OCI-LY1 (cell line): ENCODE data around the gene LEKR1.

Experiments
- H2AFZ ChIP-seq: fragments of 200-600 bp; sonication (generic), shearing (Covaris generic); 2 replicates; pipeline ENCODE4 v1.6.0; 2014; ENCODE audit warnings: antibody characterized with exemption, mild to moderate bottlenecking, low read length
- H3F3A ChIP-seq: fragments of 200-600 bp; sonication (generic), shearing (Covaris generic); 2 replicates; pipeline ENCODE4 v1.6.0; 2014; ENCODE audit warnings: mild to moderate bottlenecking, antibody characterized with exemption, low read length, moderate library complexity; ENCODE audit not compliant: insufficient read depth
- H3K27ac ChIP-seq: fragments of 200-600 bp; sonication (generic); 2 replicates; pipeline ENCODE4 v1.5.1; 2014; ENCODE audit warnings: low read length, mixed run types, mild to moderate bottlenecking, low read depth; ENCODE audit not compliant: poor library complexity, severe bottlenecking
- H3K27me3 ChIP-seq: fragments of 200-600 bp; sonication (generic); 2 replicates; pipeline ENCODE4 v1.6.0; 2014; ENCODE audit warnings: antibody characterized with exemption, mild to moderate bottlenecking, low read length, moderate library complexity; ENCODE audit not compliant: insufficient read depth
- H3K36me3 ChIP-seq: fragments of 200-600 bp; sonication (generic); 2 replicates; pipeline ENCODE4 v1.6.1; 2014; ENCODE audit warnings: mild to moderate bottlenecking, antibody characterized with exemption, low read length, moderate library complexity, mixed read lengths; ENCODE audit not compliant: insufficient read depth
- H3K4me1 ChIP-seq: fragments of 200-600 bp; sonication (generic); 2 replicates; pipeline ENCODE4 v1.5.1; 2014; ENCODE audit warnings: mild to moderate bottlenecking, low read length, moderate library complexity; ENCODE audit not compliant: insufficient read depth, severe bottlenecking
- H3K4me2 ChIP-seq: fragments of 200-600 bp; sonication (generic), shearing (Covaris generic); 2 replicates; pipeline ENCODE4 v1.6.1; 2014; ENCODE audit warnings: low read length
- H3K4me3 ChIP-seq: fragments of 200-600 bp; sonication (generic); 2 replicates; pipeline ENCODE4 v1.5.1; 2014; ENCODE audit warnings: low read length, low read depth, mild to moderate bottlenecking, mixed read lengths; ENCODE audit not compliant: poor library complexity, severe bottlenecking
- H3K79me2 ChIP-seq: fragments of 200-600 bp; shearing (Covaris generic); 2 replicates; pipeline ENCODE4 v1.6.1; 2016; ENCODE audit warnings: mixed run types, low read length, mixed read lengths; ENCODE audit not compliant: insufficient read depth
- H3K9ac ChIP-seq: fragments of 200-600 bp; sonication (generic), shearing (Covaris generic); 2 replicates; pipeline ENCODE4 v1.6.1; 2014; ENCODE audit warnings: mild to moderate bottlenecking, low read length, mixed read lengths
- H3K9me2 ChIP-seq: fragments of 200-600 bp; sonication (generic), shearing (Covaris generic); 2 replicates; pipeline ENCODE4 v1.6.1; 2014; ENCODE audit warnings: low read depth, mild to moderate bottlenecking, low read length, mixed read lengths
- H3K9me3 ChIP-seq: fragments of 200-600 bp; shearing (Covaris generic); 2 replicates; pipeline ENCODE4 v1.6.1; 2014; ENCODE audit warnings: low read length, mixed read lengths
- H4K20me1 ChIP-seq: fragments of 200-600 bp; sonication (generic), shearing (Covaris generic); 2 replicates; pipeline ENCODE4 v1.6.0; 2016; ENCODE audit warnings: mild to moderate bottlenecking, low read length; ENCODE audit not compliant: insufficient read depth
- CTCF ChIP-seq: fragments of 200-600 bp; sonication (generic), shearing (Covaris generic); IDR thresholded peaks from 2 replicates; pipeline ENCODE4 v1.5.1; 2017; ENCODE audit warnings: mild to moderate bottlenecking, antibody characterized with exemption, low read length, moderate library complexity, mixed read lengths
- EZH2 ChIP-seq: fragments of 200-600 bp; sonication (generic), shearing (Covaris generic); IDR thresholded peaks from 2 replicates; pipeline ENCODE4 v1.8.0; 2017; ENCODE audit warnings: borderline replicate concordance, mixed run types, mild to moderate bottlenecking, antibody characterized with exemption, low read length, moderate library complexity, mixed read lengths

LEKR1 gene

GRCh38 chr3:157045238-157045850 lies 219.2 kb downstream of the LEKR1 start:
- Histone ChIP-seq H3K9ac (no peak overlapping the region), H3K27ac (no peak overlapping the region), H3K4me3 (no peak overlapping the region), H3K4me2 (no peak overlapping the region), H4K20me1 (no peaks in the 10 kb centered on the region), H3K4me1 (peaks cover 7% of the 10 kb centered on the region), H3K36me3 (no peaks in the 10 kb centered on the region), H3K27me3 (no peaks in the 10 kb centered on the region), H3F3A (no peaks in the 10 kb centered on the region), H3K9me3 (0 out of 2 replicates have a peak, but pooled peaks cover 4% of the 10 kb centered on the region), H3K79me2 (no peaks in the 10 kb centered on the region), H3K9me2 (no peaks in the 10 kb centered on the region), H2AFZ (no peak overlapping the region)
- TF ChIP-seq EZH2: no peak
- TF ChIP-seq CTCF: no peak

GRCh38 chr3:157046520-157046919 lies 220.4 kb downstream of the LEKR1 start:
- H3K9me3 ChIP-seq: 0 out of 2 replicates have a peak, but pooled peaks cover 4% of the 10 kb centered on the region
- no peak overlapping the region for H3K4me3 ChIP-seq
- no peak overlapping the region for H3K4me2 ChIP-seq
- no peaks in the 10 kb centered on the region for H4K20me1 ChIP-seq
- TF ChIP-seq CTCF (no peak), EZH2 (no peak)
- peaks cover 7% of the 10 kb centered on the region for H3K4me1 ChIP-seq
- H3K9me2 ChIP-seq: no peaks in the 10 kb centered on the region
- H3F3A ChIP-seq: no peaks in the 10 kb centered on the region
- H3K27me3 ChIP-seq: no peaks in the 10 kb centered on the region
- no peak overlapping the region for H3K27ac ChIP-seq
- H3K36me3 ChIP-seq: no peaks in the 10 kb centered on the region
- no peaks in the 10 kb centered on the region for H3K79me2 ChIP-seq
- H2AFZ ChIP-seq: no peak overlapping the region
- no peak overlapping the region for H3K9ac ChIP-seq

- H4K20me1 ChIP-seq: no peaks in the 10 kb centered on the region
- no peaks in the 10 kb centered on the region for H3K36me3 ChIP-seq
- no peaks in the 10 kb centered on the region for H3K9me2 ChIP-seq
- no peak overlapping the region for H3K9ac ChIP-seq
- H3K4me1 ChIP-seq: peaks cover 7% of the 10 kb centered on the region
- no peak overlapping the region for H3K4me3 ChIP-seq
- no peak overlapping the region for H2AFZ ChIP-seq
- H3K4me2 ChIP-seq: no peak overlapping the region
- H3K9me3 ChIP-seq: 0 out of 2 replicates have a peak, but pooled peaks cover 4% of the 10 kb centered on the region
- H3K79me2 ChIP-seq: no peaks in the 10 kb centered on the region
- no peaks in the 10 kb centered on the region for H3K27me3 ChIP-seq
- H3F3A ChIP-seq: no peaks in the 10 kb centered on the region
- H3K27ac ChIP-seq: no peak overlapping the region
- TF ChIP-seq EZH2 (no peak), CTCF (no peak)
Measured at GRCh38 chr3:157051055-157051454, 224.9 kb downstream of the LEKR1 start.
